Neuronal stem cell (in vitro differentiated cells): ENCODE data around the gene NOL6.

Experiments
- DNase-seq: peaks from one replicate; pipeline ENCODE4 v3.0.0-alpha.2; 2013; ENCODE audit warnings: low spot score
- H2AFZ ChIP-seq: one replicate; pipeline ENCODE4 v1.6.1; 2013; ENCODE audit warnings: mild to moderate bottlenecking, low read length, inconsistent platforms
- H2AK5ac ChIP-seq: 2 replicates; pipeline ENCODE4 v1.6.1; 2013; ENCODE audit warnings: low read depth, mild to moderate bottlenecking, inconsistent platforms, low read length, moderate library complexity, mixed read lengths
- H2BK120ac ChIP-seq: 2 replicates; pipeline ENCODE4 v1.6.1; 2013; ENCODE audit warnings: low read depth, mild to moderate bottlenecking, inconsistent platforms, low read length, moderate library complexity, mixed read lengths
- H2BK12ac ChIP-seq: one replicate; pipeline ENCODE4 v1.6.1; 2013; ENCODE audit warnings: low read length, inconsistent platforms
- H2BK15ac ChIP-seq: 2 replicates; pipeline ENCODE4 v1.6.1; 2013; ENCODE audit warnings: mild to moderate bottlenecking, low read length, inconsistent platforms, mixed read lengths
- H2BK5ac ChIP-seq: one replicate; pipeline ENCODE4 v1.6.1; 2013; ENCODE audit warnings: inconsistent platforms, mild to moderate bottlenecking, low read length, moderate library complexity
- H3K14ac ChIP-seq: one replicate; pipeline ENCODE4 v1.6.1; 2013; ENCODE audit warnings: low read length, inconsistent platforms
- H3K18ac ChIP-seq: 2 replicates; pipeline ENCODE4 v1.6.1; 2013; ENCODE audit warnings: low read length, inconsistent platforms
- H3K23ac ChIP-seq: 2 replicates; pipeline ENCODE4 v1.6.1; 2013; ENCODE audit warnings: low read depth, mild to moderate bottlenecking, mixed read lengths, low read length, inconsistent platforms; ENCODE audit not compliant: poor library complexity
- H3K27ac ChIP-seq: replicated peaks from 3 replicates; pipeline ENCODE4 v1.5.1; 2013; ENCODE audit warnings: low read length, inconsistent platforms
- H3K27me3 ChIP-seq, 3 experiments: 2 replicates each; pipeline ENCODE4 v1.6.1; 2013; ENCODE audit warnings: low read length in 3 of 3, mild to moderate bottlenecking in 2 of 3, inconsistent platforms in 1 of 3, low read depth in 1 of 3, mixed read lengths in 1 of 3, moderate library complexity in 1 of 3; ENCODE audit not compliant: control insufficient read depth in 3 of 3, insufficient read depth in 3 of 3
- H3K36me3 ChIP-seq, 2 donors: replicated peaks in 1 of 2; 2 replicates each; pipeline ENCODE4 v1.6.1; 2013; ENCODE audit warnings: low read length in 2 of 2; ENCODE audit not compliant: control insufficient read depth in 2 of 2, insufficient read depth in 2 of 2
- H3K4ac ChIP-seq: 2 replicates; pipeline ENCODE4 v1.6.1; 2013; ENCODE audit warnings: inconsistent platforms, mild to moderate bottlenecking, low read length, moderate library complexity
- H3K4me1 ChIP-seq, 2 donors: 1 replicate in 1 of 2; 2 replicates in 1 of 2; pipeline ENCODE4 v1.6.1; 2013; ENCODE audit warnings: low read length in 2 of 2, low read depth in 1 of 2; ENCODE audit not compliant: control insufficient read depth in 2 of 2, insufficient read depth in 1 of 2
- H3K4me2 ChIP-seq: one replicate; pipeline ENCODE4 v1.6.1; 2013; ENCODE audit warnings: mild to moderate bottlenecking, low read length, inconsistent platforms; ENCODE audit not compliant: insufficient read depth, poor library complexity, severe bottlenecking
- H3K4me3 ChIP-seq, 2 donors: 2 replicates each; pipeline ENCODE4 v1.5.1; 2013; ENCODE audit warnings: low read length in 2 of 2, mild to moderate bottlenecking in 2 of 2, inconsistent platforms in 1 of 2, moderate library complexity in 1 of 2
- H3K79me1 ChIP-seq: one replicate; pipeline ENCODE4 v1.6.1; 2013; ENCODE audit warnings: low read depth, mild to moderate bottlenecking, inconsistent platforms, low read length, moderate library complexity
- H3K9ac ChIP-seq: one replicate; pipeline ENCODE4 v1.6.1; 2013; ENCODE audit warnings: mild to moderate bottlenecking, low read depth, low read length, inconsistent platforms; ENCODE audit not compliant: poor library complexity
- H3K9me3 ChIP-seq, 2 donors: replicated peaks in 1 of 2; 2 replicates each; pipeline versions ENCODE3 to v1.6.1; 2013; ENCODE audit warnings: low read length in 2 of 2, mild to moderate bottlenecking in 2 of 2, inconsistent platforms in 1 of 2, low read depth in 1 of 2, mixed read lengths in 1 of 2, moderate library complexity in 1 of 2; ENCODE audit not compliant: control insufficient read depth in 2 of 2, insufficient read depth in 1 of 2
- H4K8ac ChIP-seq: one replicate; pipeline ENCODE4 v1.6.1; 2013; ENCODE audit warnings: low read depth, mild to moderate bottlenecking, inconsistent platforms, low read length, moderate library complexity
- H4K91ac ChIP-seq: one replicate; pipeline ENCODE4 v1.6.1; 2013; ENCODE audit warnings: low read length, low read depth, mild to moderate bottlenecking, inconsistent platforms; ENCODE audit not compliant: poor library complexity
- WGBS, 2 donors: extraction: QIAGEN DNeasy Blood & Tissue Kit; methylation state at CpG; one replicate each; pipeline ENCODE4 v1.1.7; 2013; ENCODE audit warnings: missing lambda C conversion rate in 2 of 2, mixed read lengths in 1 of 2; ENCODE audit not compliant: insufficient read length in 2 of 2, insufficient replicate concordance in 1 of 2; ENCODE audit errors: extremely low coverage in 2 of 2; 5-methylcytosine and 5-hydroxymethylcytosine counted together

The NOL6 gene

GRCh38 chr9:33480106-33480505 is 6.4 kb upstream of the NOL6 start:
- Histone ChIP-seq H3K4ac (no peak overlapping the region), H3K4me1 (no peaks in the 10 kb centered on the region), H4K91ac (no peak overlapping the region), H3K18ac (no peak overlapping the region), H3K23ac (no peak overlapping the region), H3K36me3 (peaks cover 0 to 3% of the 10 kb centered on the region in 2 donors), H3K27ac (no peak overlapping the region), H2AK5ac (no peak overlapping the region), H3K14ac (no peak overlapping the region), H3K27me3 (no peaks in the 10 kb centered on the region), H2BK5ac (no peak overlapping the region), H3K4me3 (no peak overlapping the region), H2BK120ac (no peak overlapping the region), H2BK15ac (no peak overlapping the region), H4K8ac (no peak overlapping the region), H2AFZ (no peak overlapping the region), H3K9me3 (no peaks in the 10 kb centered on the region), H3K79me1 (no peaks in the 10 kb centered on the region), H3K9ac (no peak overlapping the region), H3K4me2 (no peak overlapping the region), H2BK12ac (no peak overlapping the region)
- no peak for DNase-seq
- no CpG with 5 or more reads among the region's 2 CpGs for WGBS, 2 donors

DNA sequence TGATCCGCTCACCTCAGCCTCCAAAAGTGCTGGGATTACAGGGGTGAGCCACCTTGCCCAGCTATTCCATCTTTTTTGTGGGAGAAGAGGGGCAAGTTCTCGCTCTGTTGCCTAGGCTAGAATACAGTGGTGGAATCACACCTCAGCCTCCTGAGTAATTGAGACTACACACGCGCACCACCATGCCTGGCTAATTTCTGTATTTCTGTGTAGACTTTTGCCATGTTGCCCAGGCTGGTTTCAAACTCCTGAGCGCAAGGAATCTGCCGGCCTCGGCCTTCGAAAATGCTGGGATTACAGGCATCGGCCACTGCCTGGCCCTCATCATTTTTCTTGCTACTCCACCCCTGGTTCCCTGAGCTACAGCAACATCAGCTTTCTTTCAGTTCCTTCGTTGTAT is 2.8 kb upstream of the NOL6 start:
- H4K91ac ChIP-seq, result no peak overlapping the region
- peaks cover 6% of the 10 kb centered on the region for H3K79me1 ChIP-seq
- no CpG with 5 or more reads among the region's 10 CpGs for WGBS, 2 donors

GRCh38 chr9:33475357-33475756 is 1.6 kb upstream of the NOL6 start:
- Histone ChIP-seq H2BK15ac (no peak overlapping the region), H2AFZ (no peak overlapping the region), H4K91ac (no peak overlapping the region), H3K4me2 (no peak overlapping the region), H3K4ac (no peak overlapping the region), H2BK5ac (no peak overlapping the region), H2BK120ac (no peak overlapping the region), H3K27me3 (no peaks in the 10 kb centered on the region), H4K8ac (no peak overlapping the region), H3K4me3 (no peak overlapping the region), H3K4me1 (peaks cover 4 to 8% of the 10 kb centered on the region in 2 donors), H3K9me3 (no peaks in the 10 kb centered on the region), H3K27ac (no peak overlapping the region), H2BK12ac (no peak overlapping the region), H3K36me3 (peaks cover 10 to 22% of the 10 kb centered on the region in 2 donors), H3K18ac (no peak overlapping the region), H3K79me1 (peaks cover 6% of the 10 kb centered on the region), H3K23ac (no peak overlapping the region), H3K14ac (no peak overlapping the region), H3K9ac (no peak overlapping the region), H2AK5ac (no peak overlapping the region)
- WGBS, 2 donors, result no CpG with 5 or more reads among the region's 1 CpG
- no peak for DNase-seq

More for the DNA sequence above, 2.8 kb upstream of the NOL6 start:
- Histone ChIP-seq H3K4me1 (peaks cover 4 to 6% of the 10 kb centered on the region in 2 donors), H3K9me3 (no peaks in the 10 kb centered on the region), H3K36me3 (peaks cover 6 to 13% of the 10 kb centered on the region in 2 donors), H3K23ac (no peak overlapping the region), H3K14ac (no peak overlapping the region), H2BK15ac (no peak overlapping the region), H2BK12ac (no peak overlapping the region), H3K27me3 (no peaks in the 10 kb centered on the region), H2AK5ac (no peak overlapping the region), H4K8ac (no peak overlapping the region), H3K4me2 (no peak overlapping the region), H3K18ac (no peak overlapping the region), H2BK5ac (no peak overlapping the region), H3K4ac (no peak overlapping the region), H3K27ac (no peak overlapping the region), H2AFZ (no peak overlapping the region), H2BK120ac (no peak overlapping the region), H3K9ac (no peak overlapping the region), H3K4me3 (no peak overlapping the region)
- no peak for DNase-seq

DNA sequence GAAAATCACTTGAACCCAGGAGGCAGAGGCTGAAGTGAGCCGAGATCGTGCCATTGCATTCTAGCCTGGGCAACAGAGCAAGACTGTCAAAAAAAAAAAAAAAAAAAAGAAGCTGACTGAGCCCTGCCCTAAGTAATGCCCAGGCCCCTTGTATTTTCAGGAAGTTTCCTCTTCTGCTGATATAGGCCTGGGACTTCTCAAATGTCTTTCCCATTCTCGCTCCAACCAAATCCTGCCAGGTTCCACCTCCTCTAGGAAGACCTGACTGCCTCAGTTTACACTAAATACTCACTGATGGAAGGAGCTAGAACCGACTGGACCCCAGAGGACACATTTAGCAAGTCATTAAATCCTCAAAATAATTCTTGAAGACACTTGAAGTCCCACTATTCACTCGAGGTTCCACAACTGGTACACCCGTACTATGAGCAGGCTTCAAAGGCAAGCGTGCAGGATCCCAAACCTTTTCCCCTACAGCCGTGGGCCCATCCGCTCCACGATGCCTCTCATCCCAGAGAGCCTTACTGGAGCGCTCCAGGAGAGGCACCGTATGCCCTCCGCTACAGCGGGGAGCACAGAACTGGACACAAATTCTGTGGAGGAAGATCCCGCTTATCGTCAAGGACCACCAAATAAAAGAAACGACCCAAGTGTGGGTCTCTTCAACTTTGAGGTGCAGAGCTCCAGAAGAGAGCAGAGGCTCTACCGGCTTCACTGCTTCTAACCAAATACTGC is 676 bp downstream of the NOL6 start:
- Histone ChIP-seq H3K4me3 (peak overlapping the region; percentile 74 to 94), H3K4me1 (peaks cover 4 to 8% of the 10 kb centered on the region in 2 donors), H3K14ac (no peak overlapping the region), H3K79me1 (peaks cover 8% of the 10 kb centered on the region), H2AFZ (peak overlapping the region; percentile 76), H4K8ac (no peak overlapping the region), H3K4ac (no peak overlapping the region), H2BK5ac (no peak overlapping the region), H4K91ac (no peak overlapping the region), H3K23ac (no peak overlapping the region), H2AK5ac (no peak overlapping the region), H3K36me3 (peaks cover 28 to 43% of the 10 kb centered on the region in 2 donors), H2BK15ac (no peak overlapping the region), H3K18ac (no peak overlapping the region), H3K27ac (no peak overlapping the region), H3K9ac (no peak overlapping the region), H3K9me3 (no peaks in the 10 kb centered on the region), H2BK120ac (no peak overlapping the region), H2BK12ac (no peak overlapping the region), H3K4me2 (peak overlapping the region; percentile 55), H3K27me3 (no peaks in the 10 kb centered on the region)
- DNase-seq, result no peak
- WGBS, 2 donors, result no CpG with 5 or more reads among the region's 18 CpGs
